GM12878 (cell line): ENCODE measurements around the gene ANO1. TPM values are rescaled to one million over a fixed set of nuclear protein-coding genes. Genes with fewer than 3 reads are reported as not detected.

Experiments
- ATAC-seq: fragments of 200-7000 bp; cut with Tn5 transposase; 3 replicates; pipeline ENCODE4 v1.9.1; 2020; ENCODE audit warnings: mild to moderate bottlenecking, moderate library complexity
- BruUV-seq: library from RNA; stranded (reverse); fragments of 400-500 nt; replicated peaks from 2 replicates; lab custom pipeline; 2021; lab: Mats Ljungman, UMichigan
- CTCF ChIA-PET: fragments of 300-600 bp; sonication (Branson Sonifier 250); formaldehyde crosslinking; extraction: SDS; loops from one replicate; lab custom pipeline; 2021; ENCODE audit warnings: inconsistent platforms; lab: Yijun Ruan, JAX
- POLR2A ChIA-PET: fragments of 350-600 bp; formaldehyde crosslinking; extraction: SDS; loops from one replicate; lab custom pipeline; 2021; ENCODE audit warnings: inconsistent platforms; lab: Charles Lee
- RAD21 ChIA-PET: fragments of 300-600 bp; sonication (Branson Sonifier 250); formaldehyde crosslinking; loops from one replicate; lab custom pipeline; 2023; ENCODE audit warnings: antibody characterized with exemption; ENCODE audit not compliant: unreplicated experiment; lab: Charles Lee
- SMC1A ChIA-PET: fragments of 300-600 bp; sonication (Branson Sonifier 250); formaldehyde crosslinking; loops from one replicate; lab custom pipeline; 2023; ENCODE audit not compliant: unreplicated experiment, uncharacterized antibody; lab: Charles Lee
- DNase-seq: peaks from one replicate; pipeline ENCODE4 v3.0.0-alpha.2; 2011; ENCODE audit warnings: low read depth, low spot score
- FAIRE-seq: peaks from 3 replicates; lab custom pipeline; 2011; peaks lifted over from hg19 to GRCh38; lab: Jason Lieb, UNC
- H2AFZ ChIP-seq: 2 replicates; pipeline ENCODE4 v1.6.0; 2011; ENCODE audit warnings: low read depth, low read length, control low read depth; ENCODE audit not compliant: control insufficient read depth
- H3K27ac ChIP-seq: 2 replicates; pipeline ENCODE4 v1.5.1; 2011; ENCODE audit warnings: control low read depth; ENCODE audit not compliant: control insufficient read depth, insufficient read depth
- H3K27me3 ChIP-seq, 2 experiments: replicated peaks in 1 of 2; 2 replicates each; pipeline versions ENCODE4 v1.6.0 to v1.6.1; 2011; ENCODE audit warnings: low read length in 1 of 2; ENCODE audit not compliant: control insufficient read depth in 2 of 2, insufficient read depth in 2 of 2
- H3K36me3 ChIP-seq, 2 experiments: 2 replicates each; pipeline ENCODE4 v1.5.1; 2011; ENCODE audit warnings: low read length in 1 of 2; ENCODE audit not compliant: control insufficient read depth in 2 of 2, insufficient read depth in 2 of 2
- H3K4me1 ChIP-seq: 2 replicates; pipeline ENCODE4 v1.6.1; 2011; ENCODE audit warnings: mild to moderate bottlenecking, low read length, moderate library complexity, mixed read lengths; ENCODE audit not compliant: control insufficient read depth, insufficient read depth
- H3K4me2 ChIP-seq: 2 replicates; pipeline ENCODE4 v1.6.0; 2011; ENCODE audit warnings: control low read depth; ENCODE audit not compliant: control insufficient read depth, insufficient read depth
- H3K4me3 ChIP-seq: fragments of 200-600 bp; sonication (generic); 2 replicates; pipeline ENCODE4 v1.5.1; 2016
- H3K79me2 ChIP-seq: 2 replicates; pipeline ENCODE4 v1.6.0; 2011; ENCODE audit warnings: low read length; ENCODE audit not compliant: control insufficient read depth, insufficient read depth
- H3K9ac ChIP-seq: 2 replicates; pipeline ENCODE4 v1.8.0; 2011; ENCODE audit warnings: low read length, control low read depth, mixed read lengths; ENCODE audit not compliant: control insufficient read depth, insufficient read depth
- H3K9me3 ChIP-seq: replicated peaks from 3 replicates; pipeline ENCODE4 v1.5.1; 2011; ENCODE audit warnings: mild to moderate bottlenecking, low read length; ENCODE audit not compliant: control insufficient read depth, insufficient read depth
- H4K20me1 ChIP-seq: 2 replicates; pipeline ENCODE4 v1.6.0; 2011; ENCODE audit not compliant: control insufficient read depth, insufficient read depth
- EED ChIP-seq: sonication (generic); IDR thresholded peaks from 2 replicates; pipeline ENCODE4 v1.6.1; 2016; ENCODE audit warnings: antibody characterized with exemption, low read depth
- MAX ChIP-seq: IDR thresholded peaks from 2 replicates; pipeline ENCODE4 v1.6.1; 2012; ENCODE audit warnings: low read depth, low read length, improper control_type of control experiment
- MTA2 ChIP-seq: fragments of 450-650 bp; IDR thresholded peaks from 2 replicates; pipeline ENCODE4 v1.6.1; 2016; ENCODE audit warnings: low read depth, mild to moderate bottlenecking, moderate library complexity
- NR2C2 ChIP-seq: IDR thresholded peaks from 2 replicates; pipeline ENCODE4 v1.6.1; 2011; ENCODE audit warnings: borderline replicate concordance, low read depth; ENCODE audit not compliant: control insufficient read depth, insufficient read length
- PKNOX1 ChIP-seq: fragments of 450-650 bp; IDR thresholded peaks from 2 replicates; pipeline ENCODE4 v1.6.1; 2016; ENCODE audit warnings: mild to moderate bottlenecking
- RUNX3 ChIP-seq: IDR thresholded peaks from 2 replicates; pipeline ENCODE4 v1.6.1; 2012; ENCODE audit warnings: low read length, inconsistent platforms
- TARDBP ChIP-seq: IDR thresholded peaks from 2 replicates; pipeline ENCODE4 v1.6.1; 2016; ENCODE audit warnings: borderline replicate concordance
- WGBS: methylation state at CpG from one replicate; pipeline ENCODE4 v1.1.6; 2016; ENCODE audit warnings: low lambda C conversion rate; ENCODE audit not compliant: insufficient replicate concordance, insufficient coverage; ENCODE audit errors: missing lambda C conversion rate; 5-methylcytosine and 5-hydroxymethylcytosine counted together
- in situ Hi-C: fragments of 300-500 bp; cut with MboI; formaldehyde crosslinking; loops from 9 replicates; pipeline ENCODE4 v1.14.3; 2018; ENCODE audit warnings: mixed read lengths
- intact Hi-C: fragments of 100-400 bp; cut with micrococcal nuclease; formaldehyde crosslinking; loops from one replicate; pipeline ENCODE4 v1.14.2; 2022; ENCODE audit not compliant: unreplicated experiment
- polyA plus RNA-seq, 11 experiments: library from polyadenylated mRNA; depleted of rRNA in 4 of 11; unstranded in 6 of 11; stranded (reverse) in 5 of 11; fragments of >200 nt; fragmentation: Nextera tagmentation in 4 of 11; fragmentation: Illumina TruSeq in 1 of 11; extraction: Ambion mirVana in 4 of 11; extraction: Trizol in 1 of 11; gene quantifications; 1 replicate in 1 of 11; 2 replicates in 10 of 11; pipeline versions ENCODE4 v1.2.1 to v1.2.3, GENCODE V29; 2011 to 2016; ENCODE audit warnings: inconsistent platforms in 2 of 11, missing spikeins in 2 of 11, low read depth in 1 of 11
- total RNA-seq, 4 experiments: library from RNA; depleted of rRNA in 3 of 4; stranded (reverse); fragments of >200 nt in 3 of 4; fragmentation: Illumina TruSeq in 1 of 4; extraction: Trizol in 1 of 4; gene quantifications; 2 replicates each; pipeline versions ENCODE4 v1.2.1 to v1.2.3, GENCODE V29; 2013 to 2021

The ANO1 gene
- total and polyA plus RNA-seq, 10 of the 15 experiments (the other 5 are each of a cell fraction or from before 2014, with no cell fraction given): 0.01 to 0.38 (median 0.06) TPM; not detected in 7

GRCh38 chr11:70122490-70123198 lies 44.5 kb downstream of the ANO1 start:
- TF ChIP-seq PKNOX1 (no peak), TARDBP (no peak), RUNX3 (no peak), MTA2 (no peak), EED (no peak), NR2C2 (no peak), MAX (no peak)
- Histone ChIP-seq H4K20me1 (no peaks in the 10 kb centered on the region), H3K79me2 (no peaks in the 10 kb centered on the region), H3K4me3 (no peak overlapping the region), H3K36me3 (no peaks in the 10 kb centered on the region), H3K9me3 (no peaks in the 10 kb centered on the region), H3K9ac (no peak overlapping the region), H3K27ac (no peak overlapping the region), H3K27me3 (no peaks in the 10 kb centered on the region), H3K4me1 (no peaks in the 10 kb centered on the region), H2AFZ (no peak overlapping the region), H3K4me2 (no peak overlapping the region)
- CTCF ChIA-PET: no interaction called here
- no peak for ATAC-seq
- DNase-seq: no peak
- WGBS: 32% methylated on average over 14 of the region's 14 CpGs
- intact Hi-C loops (no loop called here), in situ Hi-C loops (no loop called here)
- RAD21 ChIA-PET: no interaction called here
- SMC1A ChIA-PET: no interaction called here
- POLR2A ChIA-PET: no interaction called here
- no peak for FAIRE-seq
- no TSS peak for BruUV-seq
